ENCODE measurements around the gene RXFP1.

DNA sequence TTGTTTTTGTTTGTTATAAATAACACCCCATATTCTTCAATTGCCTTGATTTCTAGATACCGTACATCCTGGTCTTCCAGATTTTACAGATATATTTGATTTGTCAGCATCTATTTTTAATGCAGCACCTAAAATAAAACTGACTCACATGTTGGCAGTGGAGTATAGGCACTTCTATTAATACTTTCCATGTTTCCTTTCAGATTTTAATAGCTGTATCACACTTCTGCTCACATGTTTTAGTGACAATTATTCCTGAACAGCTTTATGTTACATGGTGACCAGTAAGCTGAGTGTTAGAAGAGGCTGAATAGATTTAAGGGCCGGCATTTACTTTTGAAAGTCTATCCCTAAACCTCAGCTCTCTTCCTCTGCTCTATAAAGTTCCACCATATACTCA, 103.9 kb downstream of the RXFP1 start:
- TF ChIP-seq, protein P1, sequence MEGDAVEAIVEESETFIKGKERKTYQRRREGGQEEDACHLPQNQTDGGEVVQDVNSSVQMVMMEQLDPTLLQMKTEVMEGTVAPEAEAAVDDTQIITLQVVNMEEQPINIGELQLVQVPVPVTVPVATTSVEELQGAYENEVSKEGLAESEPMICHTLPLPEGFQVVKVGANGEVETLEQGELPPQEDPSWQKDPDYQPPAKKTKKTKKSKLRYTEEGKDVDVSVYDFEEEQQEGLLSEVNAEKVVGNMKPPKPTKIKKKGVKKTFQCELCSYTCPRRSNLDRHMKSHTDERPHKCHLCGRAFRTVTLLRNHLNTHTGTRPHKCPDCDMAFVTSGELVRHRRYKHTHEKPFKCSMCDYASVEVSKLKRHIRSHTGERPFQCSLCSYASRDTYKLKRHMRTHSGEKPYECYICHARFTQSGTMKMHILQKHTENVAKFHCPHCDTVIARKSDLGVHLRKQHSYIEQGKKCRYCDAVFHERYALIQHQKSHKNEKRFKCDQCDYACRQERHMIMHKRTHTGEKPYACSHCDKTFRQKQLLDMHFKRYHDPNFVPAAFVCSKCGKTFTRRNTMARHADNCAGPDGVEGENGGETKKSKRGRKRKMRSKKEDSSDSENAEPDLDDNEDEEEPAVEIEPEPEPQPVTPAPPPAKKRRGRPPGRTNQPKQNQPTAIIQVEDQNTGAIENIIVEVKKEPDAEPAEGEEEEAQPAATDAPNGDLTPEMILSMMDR (IDR thresholded peaks at IDR 0.05): no peak
- TF ChIP-seq POLR2AphosphoS5 (IDR thresholded peaks at IDR 0.05): no peak
- TF ChIP-seq POLR2A (IDR thresholded peaks at IDR 0.05): no peak
- no peak for TF ChIP-seq EP300 (IDR thresholded peaks at IDR 0.05)
